ENCODE results near the gene GPM6B.

Gene GPM6B

DNA sequence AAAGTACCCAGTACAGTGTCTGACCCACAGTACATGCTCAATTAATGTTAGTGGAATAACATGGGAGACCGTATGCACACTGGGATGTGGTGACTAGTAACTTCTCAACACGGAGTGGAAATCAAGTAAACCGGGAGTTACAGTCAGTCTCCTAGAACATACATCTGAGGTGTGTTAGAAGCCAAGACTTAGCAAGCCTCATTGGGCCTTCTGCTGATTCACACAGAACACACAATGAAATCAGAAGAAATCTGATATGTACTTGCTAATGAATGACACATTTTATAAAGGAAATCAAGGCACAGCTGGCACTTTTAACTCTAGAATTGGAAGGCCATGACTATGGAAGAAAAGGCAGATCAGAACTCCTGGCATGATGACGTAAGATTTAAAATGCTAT is 95.5 kb downstream of the GPM6B start:
- DNase-seq = no peak

Data from MV-4-11 (cell line).